HG02852 (cell line): Measurements from ENCODE around the gene SLC66A3.

Experiments used
- ATAC-seq: cut with Tn5 transposase; IDR thresholded peaks from one replicate; pipeline ENCODE4 v1.9.1; 2021; ENCODE audit warnings: mild to moderate bottlenecking, moderate library complexity; ENCODE audit not compliant: unreplicated experiment

Gene SLC66A3

DNA sequence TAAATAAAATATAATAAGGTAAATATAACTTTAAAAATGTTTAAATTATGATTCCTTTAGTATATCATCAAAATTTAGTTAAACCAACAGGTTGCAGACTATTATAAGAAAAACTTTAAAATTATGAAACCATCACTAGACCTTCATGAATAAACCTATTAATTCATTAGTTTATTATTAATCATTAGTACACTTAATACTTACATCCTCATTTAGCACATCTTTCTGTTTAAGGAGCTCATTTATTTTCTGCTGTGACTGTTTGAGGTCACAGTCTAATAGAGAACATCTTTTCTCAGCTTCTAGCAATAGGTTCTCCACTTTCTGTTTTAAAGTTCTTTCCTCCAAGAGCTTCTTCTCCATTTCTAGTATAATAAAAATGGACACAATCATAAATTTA is 52.8 kb downstream of the SLC66A3 start:
- no peak for ATAC-seq

DNA sequence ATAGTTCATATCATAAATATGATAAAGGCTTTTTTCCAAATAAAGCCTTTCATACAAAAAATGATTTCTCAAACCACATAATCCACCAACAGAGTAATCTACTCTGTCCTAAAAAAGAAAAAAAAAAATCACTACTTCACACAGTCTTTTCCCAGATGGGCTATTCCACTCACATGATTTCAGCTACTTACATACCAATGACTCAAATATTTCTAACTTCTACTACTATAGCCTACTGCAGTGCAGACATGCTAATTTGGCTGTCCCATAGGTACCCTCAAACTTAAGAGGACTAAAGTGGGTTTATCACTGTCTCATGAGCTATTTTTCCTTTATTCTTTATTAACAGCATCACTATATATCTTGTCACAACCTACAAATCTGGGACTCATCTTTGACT is 57.4 kb downstream of the SLC66A3 start:
- no peak for ATAC-seq

DNA sequence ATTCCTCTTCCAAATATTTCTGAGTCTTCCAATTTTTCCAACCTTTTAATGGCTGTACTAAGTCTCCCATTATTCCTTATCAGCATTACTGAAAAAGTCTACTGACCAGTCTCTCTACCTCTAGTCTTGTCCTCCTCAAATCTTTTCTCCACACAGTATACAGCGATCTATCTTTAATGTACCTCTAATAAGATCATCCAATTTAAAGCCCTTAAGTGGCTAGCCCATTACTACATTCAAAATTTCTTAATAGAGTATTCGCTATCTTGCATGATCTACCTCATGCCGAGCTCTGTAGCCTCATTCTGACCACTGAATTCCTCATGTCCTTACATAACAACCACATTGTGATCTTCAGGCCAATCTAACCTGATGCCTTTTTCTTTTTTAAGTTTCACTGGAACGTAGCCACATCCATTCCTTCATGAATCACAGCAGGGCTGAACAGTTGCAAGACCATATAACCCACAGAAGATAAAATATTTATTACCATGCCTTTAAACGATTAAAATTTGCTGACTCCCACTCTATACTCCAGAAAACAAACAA is 57.9 kb downstream of the SLC66A3 start:
- ATAC-seq, result no peak

DNA sequence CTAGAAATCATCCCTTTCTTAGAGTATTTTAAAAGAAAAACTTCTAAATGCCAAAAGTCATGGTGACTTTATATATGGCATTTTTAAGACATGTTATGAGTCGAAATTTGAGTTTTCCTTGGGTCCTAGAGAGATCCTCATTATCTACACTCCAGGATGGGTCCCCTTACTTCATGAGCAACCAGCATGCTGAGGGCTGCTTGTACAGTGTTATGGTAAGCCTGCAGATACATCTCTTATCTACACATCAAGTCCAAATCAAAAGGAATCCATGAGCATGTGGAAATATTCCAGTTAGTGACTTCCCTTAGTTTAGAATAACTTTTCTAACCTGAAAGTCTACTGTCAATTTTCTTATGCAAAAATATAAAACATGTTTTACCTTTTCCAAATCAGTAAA is 58.7 kb downstream of the SLC66A3 start:
- ATAC-seq, result no peak

- no peak for ATAC-seq
Measured at GRCh38 chr2:11214770-11215169, 59.5 kb downstream of the SLC66A3 start.

- no peak for ATAC-seq
Measured at GRCh38 chr2:11215407-11215806, 60.1 kb downstream of the SLC66A3 start.

GRCh38 chr2:11220445-11220844 is 65.2 kb downstream of the SLC66A3 start:
- no peak for ATAC-seq

DNA sequence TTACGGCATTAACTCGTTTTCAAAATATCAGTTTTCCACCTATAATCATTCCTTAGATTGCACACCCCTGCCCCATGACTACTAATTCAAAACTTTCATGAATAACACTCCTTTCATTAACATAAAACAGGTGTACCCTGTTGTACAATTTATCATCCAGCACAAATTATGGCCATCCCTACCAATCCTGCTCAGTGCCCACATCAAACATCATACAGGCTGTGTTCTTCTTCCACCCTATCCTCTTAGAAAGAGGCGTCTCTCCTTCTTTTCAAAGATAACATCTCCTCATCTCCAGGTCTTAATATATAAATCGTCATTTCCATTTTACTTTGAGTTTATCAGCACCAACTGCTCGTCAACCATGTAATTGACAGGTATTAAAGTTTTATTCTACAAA is 67.6 kb downstream of the SLC66A3 start:
- ATAC-seq, result no peak

DNA sequence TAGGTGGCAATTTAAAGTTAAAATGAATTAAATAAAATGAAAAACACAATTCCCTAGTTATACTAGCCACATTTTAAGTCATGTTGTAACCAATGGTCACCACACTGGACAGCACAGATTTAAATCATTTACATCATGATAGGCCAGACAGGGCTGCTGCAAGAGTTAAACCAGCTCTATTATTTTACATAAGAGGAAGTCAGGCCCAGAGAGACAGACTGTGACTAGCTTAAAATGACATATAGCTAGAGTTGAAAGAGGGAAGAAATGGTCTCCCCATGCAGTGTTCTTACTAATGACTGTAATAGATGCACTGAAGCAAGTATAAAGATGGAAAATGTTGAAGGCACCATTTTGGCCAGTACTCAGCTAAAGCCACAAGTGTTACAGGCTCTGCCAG is 69.6 kb downstream of the SLC66A3 start:
- no peak for ATAC-seq

- ATAC-seq, result no peak
Measured at GRCh38 chr2:11227595-11227994, 72.3 kb downstream of the SLC66A3 start.
